Activated CD4-positive, alpha-beta T cell treated with anti-CD3 and anti-CD28 coated beads, Interleukin-2, amount 10 ng/mL, durations not matched to agents 7 days and 5 days (primary cell): Measurements from ENCODE around the gene EFNA2. TPM values are rescaled to one million over a fixed set of nuclear protein-coding genes. Genes with fewer than 3 reads are reported as not detected.

Experiments used
- CTCF ChIA-PET: fragments of 350-600 bp; sonication (Branson Sonifier 250); formaldehyde crosslinking; loops from one replicate; lab custom pipeline; 2021; ENCODE audit warnings: antibody characterized with exemption; lab: Charles Lee
- POLR2A ChIA-PET: fragments of 350-600 bp; sonication (Branson Sonifier 250); formaldehyde crosslinking; loops from one replicate; lab custom pipeline; 2021; ENCODE audit warnings: antibody characterized with exemption; lab: Charles Lee
- DNase-seq: peaks from one replicate; pipeline ENCODE4 v3.0.0-alpha.2; 2020
- H3K27ac Mint-ChIP-seq: one replicate; pipeline ENCODE4 v1.8.0; 2021; ENCODE audit warnings: mild to moderate bottlenecking, moderate library complexity, mixed read lengths
- H3K27me3 Mint-ChIP-seq: one replicate; pipeline ENCODE4 v1.8.0; 2021; ENCODE audit warnings: mixed read lengths
- H3K36me3 Mint-ChIP-seq: one replicate; pipeline ENCODE4 v1.8.0; 2021; ENCODE audit warnings: low read depth, mixed read lengths
- H3K4me1 Mint-ChIP-seq: one replicate; pipeline ENCODE4 v1.8.0; 2021; ENCODE audit warnings: mixed read lengths
- H3K4me3 Mint-ChIP-seq: one replicate; pipeline ENCODE4 v1.8.0; 2021; ENCODE audit warnings: mild to moderate bottlenecking, moderate library complexity, mixed read lengths
- H3K9me3 Mint-ChIP-seq: one replicate; pipeline ENCODE4 v1.8.0; 2021; ENCODE audit warnings: mixed read lengths
- total RNA-seq, 2 experiments: library from RNA; stranded (reverse); gene quantifications; one replicate each; pipeline ENCODE4 v1.2.3, GENCODE V29; 2021

EFNA2 gene
- total RNA-seq, 2 experiments from 2014 or later: not detected

- H3K4me1 Mint-ChIP-seq: peaks cover 4% of the 10 kb centered on the region
- no peaks in the 10 kb centered on the region for H3K9me3 Mint-ChIP-seq
- POLR2A ChIA-PET: no interaction called here
These were observed 55.2 kb downstream of the EFNA2 start for GRCh38 chr19:1340681-1341469.

GRCh38 chr19:1343041-1343440 is 57.4 kb downstream of the EFNA2 start:
- H3K27ac Mint-ChIP-seq: no peak overlapping the region
- no peaks in the 10 kb centered on the region for H3K9me3 Mint-ChIP-seq
- ChIA-PET POLR2A (no interaction called here), CTCF (interaction anchor here (0.7 kb wide), 1 partner anchor 26 kb away, joined by 3 read pairs; no protein-coding TSS in a partner anchor)
- H3K4me1 Mint-ChIP-seq: peaks cover 4% of the 10 kb centered on the region
- peaks cover 3% of the 10 kb centered on the region for H3K27me3 Mint-ChIP-seq
- no peaks in the 10 kb centered on the region for H3K36me3 Mint-ChIP-seq
- DNase-seq: no peak
- no peak overlapping the region for H3K4me3 Mint-ChIP-seq

More at GRCh38 chr19:1340681-1341469, 55.2 kb downstream of the EFNA2 start:
- H3K27me3 Mint-ChIP-seq: peaks cover 3% of the 10 kb centered on the region
- no peak overlapping the region for H3K4me3 Mint-ChIP-seq
- no peaks in the 10 kb centered on the region for H3K36me3 Mint-ChIP-seq
- CTCF ChIA-PET: no interaction called here
- no peak overlapping the region for H3K27ac Mint-ChIP-seq
- no peak for DNase-seq

GRCh38 chr19:1349211-1349610 is 63.5 kb downstream of the EFNA2 start:
- CTCF ChIA-PET: interaction anchor here (0.6 kb wide), 1 partner anchor 444 kb away, joined by 3 read pairs; no protein-coding TSS in a partner anchor
- POLR2A ChIA-PET: no interaction called here

GRCh38 chr19:1350867-1351266 is 65.2 kb downstream of the EFNA2 start:
- Mint-ChIP-seq H3K27ac (no peak overlapping the region), H3K9me3 (no peaks in the 10 kb centered on the region), H3K27me3 (no peaks in the 10 kb centered on the region), H3K36me3 (peaks cover 2% of the 10 kb centered on the region), H3K4me3 (no peak overlapping the region), H3K4me1 (peaks cover 10% of the 10 kb centered on the region)
- ChIA-PET CTCF (no interaction called here), POLR2A (no interaction called here)
- DNase-seq: no peak

More at GRCh38 chr19:1349211-1349610, 63.5 kb downstream of the EFNA2 start:
- H3K27ac Mint-ChIP-seq: no peak overlapping the region
- peaks cover 7% of the 10 kb centered on the region for H3K4me1 Mint-ChIP-seq
- H3K4me3 Mint-ChIP-seq: no peak overlapping the region
- peaks cover 3% of the 10 kb centered on the region for H3K27me3 Mint-ChIP-seq
- no peak for DNase-seq
- H3K36me3 Mint-ChIP-seq: no peaks in the 10 kb centered on the region
- no peaks in the 10 kb centered on the region for H3K9me3 Mint-ChIP-seq

Other genes with a start within 250 kb of the EFNA2 start
- 10 to 100 TPM; 75.9 to 87.5 TPM for gene ABCA7, start 245.8 kb upstream of the EFNA2 start, total RNA-seq
- 100 to 1,000 TPM; 487 to 570 TPM for gene ARHGAP45, start 218.7 kb upstream of the EFNA2 start, total RNA-seq
- 100 to 1,000 TPM; 120 to 133 TPM for gene POLR2E, start 190.5 kb upstream of the EFNA2 start, total RNA-seq
- gene GPX4, start 181.9 kb upstream of the EFNA2 start, total RNA-seq: 100 to 1,000 TPM; 106 to 114 TPM
- 10 to 100 TPM; 84.7 to 91.7 TPM for gene SBNO2, start 111.6 kb upstream of the EFNA2 start, total RNA-seq
- gene STK11, start 80.1 kb upstream of the EFNA2 start, total RNA-seq: 10 to 100 TPM; 71.7 to 82.0 TPM
- not detected for gene CBARP, start 47.9 kb upstream of the EFNA2 start, total RNA-seq
- gene ATP5F1D, start 44.1 kb upstream of the EFNA2 start, total RNA-seq: 100 to 1,000 TPM; 151 to 166 TPM
- 10 to 100 TPM; 58.0 to 65.7 TPM for gene MIDN, start 37.3 kb upstream of the EFNA2 start, total RNA-seq
- 100 to 1,000 TPM; 169 to 224 TPM for gene CIRBP, start 16.5 kb upstream of the EFNA2 start, total RNA-seq
- 10 to 100 TPM; 47.8 to 51.5 TPM for gene FAM174C, start 10.3 kb upstream of the EFNA2 start, total RNA-seq
- 100 to 1,000 TPM in 1 of 2 experiments, 10 to 100 TPM in 1; 99.3 to 103 TPM for gene NDUFS7, start 98.0 kb downstream of the EFNA2 start, total RNA-seq
- 10 to 100 TPM; 23.0 to 25.9 TPM for gene GAMT, start 115.7 kb downstream of the EFNA2 start, total RNA-seq
- gene DAZAP1, start 121.7 kb downstream of the EFNA2 start, total RNA-seq: 100 to 1,000 TPM; 235 to 241 TPM
- 1,000 to 10,000 TPM; 1,158 to 1,387 TPM for gene RPS15, start 152.5 kb downstream of the EFNA2 start, total RNA-seq
- gene APC2, start 164.2 kb downstream of the EFNA2 start, total RNA-seq: under 1 TPM; 0.02 to 0.10 TPM
- 10 to 100 TPM; 33.2 to 40.7 TPM for gene C19orf25, start 193.3 kb downstream of the EFNA2 start, total RNA-seq
- gene PCSK4, start 204.5 kb downstream of the EFNA2 start, total RNA-seq: 1 to 10 TPM; 3.8 to 4.4 TPM
- gene REEP6, start 205.3 kb downstream of the EFNA2 start, total RNA-seq: 1 to 10 TPM; 1.6 to 1.8 TPM
- 1 to 10 TPM; 4.2 to 5.4 TPM for gene ADAMTSL5, start 227.1 kb downstream of the EFNA2 start, total RNA-seq
- gene PLK5, start 238.2 kb downstream of the EFNA2 start, total RNA-seq: not detected